IMR-90 (cell line): ENCODE data around the gene FBXL19. TPM values are rescaled to one million over a fixed set of nuclear protein-coding genes. Genes with fewer than 3 reads are reported as not detected.

Source experiments
- ATAC-seq: fragments of 200-7000 bp; cut with Tn5 transposase; 2 replicates; pipeline ENCODE4 v1.9.1; 2020; ENCODE audit warnings: low read depth, mild to moderate bottlenecking, moderate library complexity
- BruUV-seq: library from RNA; stranded (reverse); fragments of 400-500 nt; replicated peaks from 2 replicates; lab custom pipeline; 2021; lab: Mats Ljungman, UMichigan
- CTCF ChIA-PET: fragments of 300-600 bp; formaldehyde crosslinking; extraction: SDS; loops from one replicate; lab custom pipeline; 2021; ENCODE audit warnings: antibody characterized with exemption; lab: Yijun Ruan, JAX
- POLR2A ChIA-PET: fragments of 300-600 bp; sonication (Branson Sonifier 250); formaldehyde crosslinking; loops from one replicate; lab custom pipeline; 2022; ENCODE audit warnings: antibody characterized with exemption; ENCODE audit not compliant: unreplicated experiment; lab: Charles Lee
- DNase-seq: peaks from one replicate; pipeline ENCODE4 v3.0.0; 2013
- H2AFZ ChIP-seq: replicated peaks from 2 replicates; pipeline ENCODE3; 2013; ENCODE audit warnings: low read length, mild to moderate bottlenecking; ENCODE audit not compliant: poor library complexity
- H2AK5ac ChIP-seq: 2 replicates; pipeline ENCODE4 v1.6.1; 2013; ENCODE audit warnings: low read depth, low read length, inconsistent platforms
- H2AK9ac ChIP-seq: replicated peaks from 2 replicates; pipeline ENCODE3; 2013; ENCODE audit warnings: mild to moderate bottlenecking, low read depth, low read length, moderate library complexity; ENCODE audit not compliant: poor library complexity
- H2BK120ac ChIP-seq: 2 replicates; pipeline ENCODE4 v1.6.1; 2013; ENCODE audit warnings: low read depth, low read length, inconsistent platforms
- H2BK15ac ChIP-seq: 3 replicates; pipeline ENCODE4 v1.6.1; 2013; ENCODE audit warnings: low read depth, low read length, inconsistent platforms
- H2BK20ac ChIP-seq: 2 replicates; pipeline ENCODE4 v1.6.1; 2013; ENCODE audit warnings: low read depth, mild to moderate bottlenecking, inconsistent platforms, low read length, moderate library complexity
- H2BK5ac ChIP-seq: 2 replicates; pipeline ENCODE4 v1.6.1; 2013; ENCODE audit warnings: mild to moderate bottlenecking, low read depth, low read length, inconsistent platforms; ENCODE audit not compliant: poor library complexity, severe bottlenecking
- H3K14ac ChIP-seq: replicated peaks from 2 replicates; pipeline ENCODE4 v1.6.1; 2013; ENCODE audit warnings: low read depth, low read length, inconsistent platforms
- H3K18ac ChIP-seq: 2 replicates; pipeline ENCODE4 v1.6.1; 2013; ENCODE audit warnings: low read depth, low read length, control low read depth
- H3K23ac ChIP-seq: 2 replicates; pipeline ENCODE4 v1.6.1; 2013; ENCODE audit warnings: low read depth, low read length, inconsistent platforms
- H3K27ac ChIP-seq: 2 replicates; pipeline ENCODE4 v1.5.1; 2013; ENCODE audit warnings: mild to moderate bottlenecking, control low read depth, low read length; ENCODE audit not compliant: insufficient read depth
- H3K27me3 ChIP-seq: 2 replicates; pipeline ENCODE4 v1.6.1; 2013; ENCODE audit warnings: low read length; ENCODE audit not compliant: control insufficient read depth, insufficient read depth
- H3K36me3 ChIP-seq: 2 replicates; pipeline ENCODE4 v1.6.1; 2013; ENCODE audit warnings: low read length, mixed read lengths; ENCODE audit not compliant: control insufficient read depth, insufficient read depth
- H3K4ac ChIP-seq: 2 replicates; pipeline ENCODE4 v1.6.1; 2013; ENCODE audit warnings: low read depth, low read length, inconsistent platforms
- H3K4me1 ChIP-seq: 2 replicates; pipeline ENCODE4 v1.6.1; 2013; ENCODE audit warnings: low read length, mixed read lengths; ENCODE audit not compliant: control insufficient read depth, insufficient read depth
- H3K4me2 ChIP-seq: 2 replicates; pipeline ENCODE4 v1.6.1; 2013; ENCODE audit warnings: low read depth, mild to moderate bottlenecking, control low read depth, low read length, moderate library complexity
- H3K4me3 ChIP-seq: 2 replicates; pipeline ENCODE4 v1.5.1; 2013; ENCODE audit warnings: low read depth, mild to moderate bottlenecking, control low read depth, low read length, moderate library complexity; ENCODE audit not compliant: insufficient read depth
- H3K56ac ChIP-seq: 2 replicates; pipeline ENCODE4 v1.6.1; 2013; ENCODE audit warnings: low read length, inconsistent platforms; ENCODE audit not compliant: insufficient read depth; ENCODE audit errors: extremely low read depth
- H3K79me1 ChIP-seq, 2 experiments: 2 replicates each; pipeline ENCODE4 v1.6.1; 2013; ENCODE audit warnings: low read length in 2 of 2, inconsistent platforms in 1 of 2, low read depth in 1 of 2
- H3K9ac ChIP-seq: 2 replicates; pipeline ENCODE4 v1.6.1; 2013; ENCODE audit warnings: low read depth, low read length, control low read depth
- H3K9me1 ChIP-seq: 2 replicates; pipeline ENCODE4 v1.6.1; 2013; ENCODE audit warnings: low read length, inconsistent platforms; ENCODE audit not compliant: insufficient read depth
- H3K9me3 ChIP-seq: 2 replicates; pipeline ENCODE4 v1.6.1; 2013; ENCODE audit warnings: low read length; ENCODE audit not compliant: control insufficient read depth, insufficient read depth
- H4K20me1 ChIP-seq: 2 replicates; pipeline ENCODE4 v1.6.1; 2013; ENCODE audit warnings: low read length, inconsistent platforms; ENCODE audit not compliant: insufficient read depth
- H4K5ac ChIP-seq: 2 replicates; pipeline ENCODE4 v1.6.1; 2013; ENCODE audit warnings: mild to moderate bottlenecking, low read depth, low read length, control low read depth
- H4K8ac ChIP-seq, 2 experiments: 2 replicates each; pipeline ENCODE4 v1.6.1; 2013; ENCODE audit warnings: low read depth in 2 of 2, low read length in 2 of 2, control low read depth in 1 of 2, inconsistent platforms in 1 of 2
- H4K91ac ChIP-seq: 2 replicates; pipeline ENCODE4 v1.6.1; 2013; ENCODE audit warnings: low read depth, low read length, inconsistent platforms; ENCODE audit not compliant: insufficient read depth
- CEBPB ChIP-seq: IDR thresholded peaks from 2 replicates; pipeline ENCODE4 v1.6.1; 2012; ENCODE audit warnings: low read depth, low read length, improper control_type of control experiment
- POLR2A ChIP-seq: IDR thresholded peaks from 2 replicates; pipeline ENCODE4 v1.6.1; 2012; ENCODE audit warnings: mild to moderate bottlenecking, low read depth, low read length
- WGBS, 2 experiments: methylation state at CpG; one replicate each; pipeline versions ENCODE4 v1.1.5 to v1.1.7; 2013; ENCODE audit warnings: missing lambda C conversion rate in 2 of 2; ENCODE audit not compliant: insufficient read length in 1 of 2; ENCODE audit errors: extremely low coverage in 2 of 2; 5-methylcytosine and 5-hydroxymethylcytosine counted together
- dilution Hi-C: fragments of 300-500 bp; cut with HindIII; formaldehyde crosslinking; loops from one replicate; pipeline ENCODE4 v1.14.3; 2018; ENCODE audit warnings: low sequenced_read_pairs; ENCODE audit not compliant: unreplicated experiment
- in situ Hi-C: fragments of 300-500 bp; cut with MboI; formaldehyde crosslinking; loops from 3 replicates; pipeline ENCODE4 v1.14.3; 2019; ENCODE audit warnings: low sequenced_read_pairs, inconsistent platforms, mixed read lengths
- intact Hi-C: fragments of 100-400 bp; cut with micrococcal nuclease; formaldehyde crosslinking; loops from 2 replicates; pipeline ENCODE4 v1.10.0; 2022
- polyA plus RNA-seq, 3 experiments: library from polyadenylated mRNA; depleted of rRNA; stranded (reverse); fragments of >200 nt; gene quantifications; 2 replicates each; pipeline ENCODE4 v1.2.3, GENCODE V29; 2012; ENCODE audit warnings: low replicate concordance in 1 of 3
- total RNA-seq: library from RNA; depleted of rRNA; stranded (reverse); fragments of >200 nt; gene quantifications from 2 replicates; pipeline ENCODE4 v1.2.3, GENCODE V29; 2012

The FBXL19 gene
- total and polyA plus RNA-seq, 2 of the 4 experiments (the other 2 are of a cell fraction), result 5.0 to 13.8 TPM

DNA sequence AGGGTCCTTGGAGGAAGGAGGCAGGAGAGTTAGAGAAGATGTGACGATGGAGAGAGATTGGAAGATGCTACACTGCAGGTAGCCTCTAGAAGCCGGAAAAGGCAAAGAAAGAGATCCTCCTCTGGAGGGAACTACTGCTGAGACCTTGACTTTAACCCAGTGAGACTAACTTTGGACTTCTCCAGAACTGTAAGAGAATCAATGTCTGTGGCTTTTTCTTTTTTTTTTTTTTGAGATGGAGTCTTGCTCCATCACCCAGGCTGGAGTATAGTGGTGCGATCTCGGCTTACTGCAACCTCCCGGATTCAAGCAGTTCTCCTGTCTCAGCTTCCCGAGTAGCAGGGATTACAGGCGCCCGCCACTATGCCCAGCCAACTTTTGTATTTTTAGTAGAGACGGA is 38.2 kb upstream of the FBXL19 start:
- no peak overlapping the region for H4K5ac ChIP-seq
- dilution Hi-C loops (no loop called here), in situ Hi-C loops (no loop called here), intact Hi-C loops (no loop called here)
- no peak overlapping the region for H2BK15ac ChIP-seq
- no peak overlapping the region for H4K8ac ChIP-seq
- H2BK20ac ChIP-seq, result no peak overlapping the region
- no peak overlapping the region for H3K4me3 ChIP-seq
- no peak overlapping the region for H3K14ac ChIP-seq
- no peak overlapping the region for H2AK5ac ChIP-seq
- no TSS peak for BruUV-seq
- no peak overlapping the region for H3K56ac ChIP-seq
- no peak overlapping the region for H2BK5ac ChIP-seq
- no peaks in the 10 kb centered on the region for H3K27me3 ChIP-seq
- no peaks in the 10 kb centered on the region for H3K9me3 ChIP-seq
- H3K9me1 ChIP-seq, result no peaks in the 10 kb centered on the region
- H2BK120ac ChIP-seq, result no peak overlapping the region
- no peak overlapping the region for H3K4me2 ChIP-seq
- no peak overlapping the region for H3K9ac ChIP-seq
- ATAC-seq, result no peak
- DNase-seq, result no peak
- POLR2A ChIA-PET, result no interaction called here
- CTCF ChIA-PET, result no interaction called here
- no peak overlapping the region for H4K91ac ChIP-seq
- WGBS, 2 experiments, result 83% methylated on average over 1 of the region's 9 CpGs; no CpG with 5 or more reads in 1 of the 2 experiments
- no peak overlapping the region for H3K27ac ChIP-seq
- H3K36me3 ChIP-seq, result peaks cover 43% of the 10 kb centered on the region
- H3K23ac ChIP-seq, result no peak overlapping the region
- H4K20me1 ChIP-seq, result no peaks in the 10 kb centered on the region
- H2AK9ac ChIP-seq, result no peak overlapping the region
- H3K79me1 ChIP-seq, result peaks cover 8 to 54% of the 10 kb centered on the region in 2 experiments
- TF ChIP-seq POLR2A (no peak), CEBPB (no peak)
- no peak overlapping the region for H3K18ac ChIP-seq
- no peaks in the 10 kb centered on the region for H3K4me1 ChIP-seq
- no peak overlapping the region for H2AFZ ChIP-seq
- no peak overlapping the region for H3K4ac ChIP-seq
